IPS-18c (cell line): ENCODE results near the gene ERC2.
"Not testable (repeated sequence)": the region's sequence is repeated elsewhere in the genome, so short reads cannot be mapped to it uniquely, and the experiment has no call there.

Experiments
- H3K4me3 ChIP-seq: 2 replicates; pipeline ENCODE4 v1.7.0; 2013; ENCODE audit warnings: low read depth, mild to moderate bottlenecking, low read length, moderate library complexity; ENCODE audit not compliant: insufficient read depth
- H3K9me3 ChIP-seq: one replicate; pipeline ENCODE4 v1.6.1; 2013; ENCODE audit warnings: mild to moderate bottlenecking, low read length, moderate library complexity; ENCODE audit not compliant: control insufficient read depth, insufficient read depth

Gene ERC2

GRCh38 chr3:56055546-56055945 lies 412.7 kb downstream of the ERC2 start:
- no peak overlapping the region for H3K4me3 ChIP-seq
- no peaks in the 10 kb centered on the region for H3K9me3 ChIP-seq

DNA sequence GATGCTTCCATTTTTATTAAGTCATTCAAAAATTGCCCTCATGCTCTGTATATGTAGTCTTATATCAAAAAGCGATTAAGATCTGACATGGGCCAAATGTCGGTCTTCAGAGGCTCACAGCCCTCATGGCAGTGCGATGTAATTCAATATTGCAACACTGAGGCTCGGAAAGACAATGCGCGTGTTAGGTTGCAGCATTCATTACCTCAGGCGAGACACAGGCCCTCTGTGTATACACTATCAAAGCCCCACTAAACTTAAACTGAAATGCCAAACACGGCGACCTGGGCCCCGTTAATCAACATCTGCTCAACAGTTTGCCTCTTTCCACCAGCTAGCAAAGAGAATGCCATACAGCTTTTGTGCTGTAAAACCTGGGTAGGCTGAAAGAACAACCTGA lies 413.4 kb downstream of the ERC2 start:
- H3K9me3 ChIP-seq: no peaks in the 10 kb centered on the region
- no peak overlapping the region for H3K4me3 ChIP-seq

DNA sequence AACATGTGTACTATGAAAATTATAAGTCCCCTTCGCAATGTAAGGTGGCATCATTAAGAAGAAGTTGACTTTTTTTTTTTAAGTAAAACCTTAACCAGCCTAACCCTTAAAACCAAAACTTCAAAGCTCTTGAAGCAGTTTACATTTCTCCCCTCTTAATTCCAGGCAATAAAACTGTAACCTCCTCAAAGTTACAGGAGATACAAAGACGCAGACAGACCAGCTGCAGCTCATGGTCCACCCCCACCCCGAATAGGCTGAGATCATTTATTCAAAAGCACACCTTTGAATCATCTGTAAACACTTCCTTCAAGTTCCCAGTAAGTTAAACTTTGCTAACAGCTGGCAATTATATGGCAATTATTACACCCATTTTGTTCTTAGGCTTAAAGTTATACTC lies 414.5 kb downstream of the ERC2 start:
- Histone ChIP-seq H3K4me3 (no peak overlapping the region), H3K9me3 (no peaks in the 10 kb centered on the region)

- Histone ChIP-seq H3K4me3 (no peak overlapping the region), H3K9me3 (no peaks in the 10 kb centered on the region)
Measured at GRCh38 chr3:56052188-56052587, 416.1 kb downstream of the ERC2 start.

GRCh38 chr3:56051052-56051451 lies 417.2 kb downstream of the ERC2 start:
- no peak overlapping the region for H3K4me3 ChIP-seq
- no peaks in the 10 kb centered on the region for H3K9me3 ChIP-seq

- Histone ChIP-seq H3K9me3 (no peaks in the 10 kb centered on the region), H3K4me3 (no peak overlapping the region)
Measured at GRCh38 chr3:56048946-56049345, 419.3 kb downstream of the ERC2 start.

DNA sequence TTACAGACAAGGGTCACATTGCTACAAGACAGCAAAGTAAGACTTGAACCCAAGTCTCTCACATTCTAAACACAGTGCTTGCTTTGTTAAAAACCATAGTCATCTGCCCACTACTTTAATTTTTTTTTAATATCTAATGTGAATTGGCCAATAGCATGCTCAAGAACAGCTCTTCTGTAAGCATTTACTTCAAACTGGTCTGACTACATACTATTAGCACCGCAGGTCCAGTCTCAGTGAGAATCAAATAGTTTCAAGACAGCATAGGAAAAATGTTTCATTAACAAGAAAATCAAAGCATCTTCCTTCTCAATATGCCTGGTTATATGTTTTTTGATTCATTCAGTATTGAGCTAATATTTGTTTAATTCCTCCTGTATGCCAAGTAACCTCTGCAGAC lies 419.9 kb downstream of the ERC2 start:
- Histone ChIP-seq H3K4me3 (no peak overlapping the region), H3K9me3 (no peaks in the 10 kb centered on the region)

- Histone ChIP-seq H3K9me3 (no peaks in the 10 kb centered on the region), H3K4me3 (no peak overlapping the region)
Measured at GRCh38 chr3:56042326-56042951, 425.8 kb downstream of the ERC2 start.

DNA sequence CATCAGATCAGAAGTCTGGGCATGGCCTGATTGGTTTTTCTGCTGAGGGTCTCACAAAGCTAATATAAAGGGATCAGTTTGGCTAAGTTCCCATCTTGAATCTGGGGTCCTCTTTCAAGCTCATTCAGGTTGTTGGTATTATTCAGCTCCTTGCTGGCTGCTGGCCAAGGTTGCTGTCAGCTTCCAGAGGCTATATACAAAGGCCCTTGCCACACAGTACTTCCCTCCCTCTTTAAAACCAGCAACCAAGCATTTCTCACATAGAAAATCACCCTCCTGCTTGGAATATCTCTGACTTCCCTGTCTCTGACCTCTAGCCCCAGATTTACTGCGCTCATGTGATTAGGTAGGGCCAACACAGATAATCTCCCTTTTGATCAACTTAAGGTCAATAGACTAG lies 442.9 kb downstream of the ERC2 start:
- Histone ChIP-seq H3K4me3 (no peak overlapping the region), H3K9me3 (no peaks in the 10 kb centered on the region)

GRCh38 chr3:56023546-56023945 lies 444.7 kb downstream of the ERC2 start:
- Histone ChIP-seq H3K4me3 (no peak overlapping the region), H3K9me3 (no peaks in the 10 kb centered on the region)

DNA sequence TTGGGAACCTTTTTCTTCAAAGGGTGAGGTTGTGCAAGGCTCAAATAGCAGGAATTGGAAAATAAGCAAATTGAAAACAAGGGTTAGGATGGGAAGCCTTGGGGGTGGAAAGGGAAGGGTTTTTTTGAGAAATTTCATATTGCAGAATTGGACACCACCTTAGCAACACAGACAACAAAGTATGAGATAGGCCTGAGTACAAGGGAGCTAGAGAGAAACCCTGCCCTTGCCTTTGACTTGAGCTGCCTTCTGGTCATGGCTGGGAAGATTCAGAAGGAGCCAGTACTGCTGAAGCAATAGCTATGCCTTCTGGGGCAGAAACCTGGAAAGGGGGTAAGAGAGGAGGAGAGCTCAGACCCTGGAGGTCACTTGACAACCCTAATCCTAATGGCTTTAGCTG lies 445.6 kb downstream of the ERC2 start:
- H3K4me3 ChIP-seq: no peak overlapping the region
- H3K9me3 ChIP-seq: no peaks in the 10 kb centered on the region

DNA sequence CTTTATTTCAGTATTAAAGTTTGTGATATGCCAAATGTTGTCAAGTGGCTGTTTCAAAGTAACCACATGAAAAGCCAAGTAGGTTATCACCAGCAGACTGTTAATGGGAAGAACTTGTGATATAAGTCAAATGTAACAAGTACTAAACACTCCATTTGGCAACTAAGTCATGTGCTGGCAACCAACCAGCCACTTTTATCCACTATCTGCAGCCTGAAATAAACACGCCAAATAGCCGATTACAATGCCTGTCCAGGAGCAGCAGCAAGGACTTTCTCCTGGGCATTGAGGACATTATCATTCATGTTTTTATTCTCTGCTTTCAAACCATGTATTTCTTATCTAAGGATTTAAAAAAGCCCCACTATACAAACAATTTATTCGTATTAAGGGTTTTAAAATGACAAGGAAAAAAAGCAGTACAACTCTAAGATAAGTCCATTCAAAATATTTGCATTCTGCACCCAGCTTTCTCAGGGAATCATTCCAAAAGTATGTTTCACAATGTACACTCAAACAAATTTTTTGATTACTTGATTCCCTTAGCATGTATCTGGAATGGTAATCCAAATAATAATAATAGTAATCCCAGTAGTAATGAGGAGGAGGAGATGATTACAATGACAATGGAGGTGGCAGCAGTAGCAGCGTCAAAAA lies 448.6 kb downstream of the ERC2 start:
- no peak overlapping the region for H3K4me3 ChIP-seq
- no peaks in the 10 kb centered on the region for H3K9me3 ChIP-seq

- not testable (repeated sequence) for H3K4me3 ChIP-seq, H3K9me3 ChIP-seq
Measured at GRCh38 chr3:56015374-56015773, 452.9 kb downstream of the ERC2 start.

GRCh38 chr3:56012721-56013120 lies 455.5 kb downstream of the ERC2 start:
- no peak overlapping the region for H3K4me3 ChIP-seq
- no peaks in the 10 kb centered on the region for H3K9me3 ChIP-seq

- Histone ChIP-seq H3K9me3 (no peaks in the 10 kb centered on the region), H3K4me3 (no peak overlapping the region)
Measured at GRCh38 chr3:56005196-56005805, 463.0 kb downstream of the ERC2 start.

GRCh38 chr3:56003129-56003528 lies 465.1 kb downstream of the ERC2 start:
- H3K9me3 ChIP-seq: no peaks in the 10 kb centered on the region
- no peak overlapping the region for H3K4me3 ChIP-seq

DNA sequence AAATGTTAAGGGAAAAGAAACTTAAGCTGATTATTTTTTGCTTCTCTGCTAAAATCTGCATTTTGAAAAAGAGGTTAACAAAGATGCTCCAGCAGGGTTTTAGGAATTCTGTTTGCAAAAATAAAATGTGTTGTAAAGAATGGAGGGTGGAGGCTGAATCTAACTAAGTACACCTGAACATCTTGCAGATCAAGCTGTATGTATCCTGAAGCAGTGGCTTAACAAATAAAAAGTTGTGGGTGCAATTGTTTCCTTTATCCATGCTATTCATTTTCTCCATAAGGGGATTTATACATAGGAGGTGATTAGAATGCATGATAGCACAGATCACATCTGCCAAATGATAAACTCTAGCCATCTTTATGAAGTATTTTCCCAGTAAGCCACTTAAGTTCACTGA lies 466.3 kb downstream of the ERC2 start:
- no peaks in the 10 kb centered on the region for H3K9me3 ChIP-seq

DNA sequence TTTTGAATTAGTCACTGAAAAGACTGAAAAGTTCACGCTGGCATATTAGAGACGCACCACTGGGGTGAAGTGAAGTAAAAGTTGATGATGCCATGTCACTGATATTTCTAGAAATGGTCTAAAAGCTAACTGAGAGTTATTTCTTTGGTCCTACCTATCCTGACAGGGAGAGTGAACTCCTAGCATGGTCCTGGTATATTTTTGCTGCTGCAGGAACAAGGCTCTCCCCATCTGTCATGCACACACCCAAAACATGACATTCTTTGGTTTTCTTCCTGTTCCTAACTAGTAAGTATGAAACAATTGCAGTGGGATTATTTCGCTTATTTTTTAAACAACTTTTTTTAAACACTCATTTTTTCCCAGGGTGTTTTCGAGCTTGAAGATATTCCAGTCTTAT lies 466.7 kb downstream of the ERC2 start:
- Histone ChIP-seq H3K4me3 (no peak overlapping the region), H3K9me3 (no peaks in the 10 kb centered on the region)

More for the DNA sequence above, 466.3 kb downstream of the ERC2 start:
- H3K4me3 ChIP-seq: no peak overlapping the region
